OCI-LY1 (cell line): ENCODE measurements around the gene KLHL14.

Experiments
- CTCF ChIP-seq: fragments of 200-600 bp; sonication (generic), shearing (Covaris generic); IDR thresholded peaks from 2 replicates; pipeline ENCODE4 v1.5.1; 2017; ENCODE audit warnings: mild to moderate bottlenecking, antibody characterized with exemption, low read length, moderate library complexity, mixed read lengths
- EZH2 ChIP-seq: fragments of 200-600 bp; sonication (generic), shearing (Covaris generic); IDR thresholded peaks from 2 replicates; pipeline ENCODE4 v1.8.0; 2017; ENCODE audit warnings: borderline replicate concordance, mixed run types, mild to moderate bottlenecking, antibody characterized with exemption, low read length, moderate library complexity, mixed read lengths

GRCh38 chr18:32771871-32772580, 797 bp downstream of the KLHL14 start:
- TF ChIP-seq CTCF (no peak), EZH2 (no peak)
